GM10847 (cell line): ENCODE data around the gene USP10.

ENCODE experiments used
- POLR2A ChIP-seq: IDR thresholded peaks from 2 replicates; pipeline ENCODE4 v1.6.1; 2011; ENCODE audit not compliant: insufficient read length; ENCODE audit errors: extremely low read depth

USP10 gene

DNA sequence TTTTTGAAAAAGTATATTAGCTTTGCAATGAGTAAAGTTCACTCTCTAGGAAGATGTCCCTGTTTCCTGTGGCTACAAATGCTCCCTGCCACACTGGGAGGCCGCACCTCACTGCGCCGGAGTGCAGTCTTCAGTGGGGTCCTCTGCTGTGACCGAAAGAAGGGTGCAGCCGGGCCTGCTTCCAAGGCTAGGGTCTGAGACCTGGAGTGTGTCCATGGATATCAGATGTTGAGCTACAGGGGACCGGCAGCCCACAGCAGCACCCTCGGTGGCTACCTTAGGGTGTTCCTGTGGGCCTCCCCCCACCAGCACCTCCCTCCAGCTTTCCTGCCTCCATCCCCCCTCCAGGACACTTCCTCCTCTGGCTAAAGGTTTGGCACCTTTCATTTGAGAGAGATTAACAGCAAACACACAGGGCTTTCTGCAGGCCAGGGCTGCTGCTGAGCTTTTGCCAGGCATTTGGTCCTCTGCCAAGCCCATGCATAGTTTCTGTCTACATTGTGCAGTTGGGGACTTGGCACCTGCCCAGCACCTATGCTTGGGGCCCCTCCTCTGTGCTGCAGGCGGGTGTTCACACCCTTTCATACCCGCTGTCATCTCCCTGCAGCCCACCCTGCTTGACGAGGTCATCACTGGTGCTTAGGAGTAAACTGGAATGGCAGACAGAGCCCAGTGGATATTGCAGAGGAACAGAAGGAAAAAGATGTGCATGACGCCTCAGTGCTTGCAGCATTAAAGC, 86.2 kb downstream of the USP10 start:
- no peak for TF ChIP-seq POLR2A

DNA sequence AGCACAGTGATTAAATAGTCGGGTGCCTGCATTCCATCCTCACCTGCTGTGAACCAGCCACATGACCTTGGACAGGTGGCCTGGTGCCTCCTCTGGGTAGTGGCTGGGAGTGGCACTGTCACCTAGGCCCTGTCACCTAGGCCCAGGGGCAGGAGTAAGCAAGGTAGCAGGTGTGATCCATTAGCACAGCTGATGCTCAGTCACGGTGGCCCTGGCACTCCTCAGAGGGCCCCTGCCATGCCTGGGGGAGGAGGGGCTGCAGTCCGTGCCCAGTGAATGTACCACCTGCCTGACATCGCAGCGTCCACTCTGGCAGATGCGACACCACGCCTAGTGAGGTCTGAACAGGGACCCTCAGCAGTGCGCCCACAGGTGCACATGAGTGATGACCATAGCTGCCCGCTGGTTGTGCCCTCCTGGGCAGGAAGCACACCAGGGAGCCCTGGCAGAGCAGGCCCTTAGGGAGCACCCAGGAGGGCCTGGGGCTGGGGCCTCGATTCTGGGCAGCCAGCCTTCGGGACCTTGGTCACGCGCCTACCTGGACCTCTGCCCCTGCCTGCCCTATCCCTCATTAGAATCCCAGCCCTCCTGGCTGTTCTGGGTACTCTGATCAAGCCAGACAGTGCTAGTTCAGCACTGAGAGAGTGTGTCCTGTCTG, 86.9 kb downstream of the USP10 start:
- TF ChIP-seq POLR2A: no peak

DNA sequence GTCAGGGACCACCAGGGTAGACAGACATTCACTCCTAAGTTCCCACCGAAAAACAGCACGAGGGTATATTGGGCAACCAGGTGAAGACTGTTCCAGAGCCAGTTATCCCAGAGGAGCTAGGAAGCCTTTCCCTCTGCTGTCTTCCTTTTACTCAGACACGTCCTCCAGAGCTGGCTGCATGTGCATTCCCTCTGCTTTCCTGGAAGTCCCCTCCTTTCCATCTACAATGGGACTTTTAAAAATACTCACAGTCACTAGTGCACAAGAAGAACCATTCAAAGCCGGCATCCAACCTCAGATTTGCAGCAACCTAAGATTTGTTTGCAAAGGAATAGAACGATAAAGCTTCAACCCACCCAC, 87.4 kb downstream of the USP10 start:
- no peak for TF ChIP-seq POLR2A

DNA sequence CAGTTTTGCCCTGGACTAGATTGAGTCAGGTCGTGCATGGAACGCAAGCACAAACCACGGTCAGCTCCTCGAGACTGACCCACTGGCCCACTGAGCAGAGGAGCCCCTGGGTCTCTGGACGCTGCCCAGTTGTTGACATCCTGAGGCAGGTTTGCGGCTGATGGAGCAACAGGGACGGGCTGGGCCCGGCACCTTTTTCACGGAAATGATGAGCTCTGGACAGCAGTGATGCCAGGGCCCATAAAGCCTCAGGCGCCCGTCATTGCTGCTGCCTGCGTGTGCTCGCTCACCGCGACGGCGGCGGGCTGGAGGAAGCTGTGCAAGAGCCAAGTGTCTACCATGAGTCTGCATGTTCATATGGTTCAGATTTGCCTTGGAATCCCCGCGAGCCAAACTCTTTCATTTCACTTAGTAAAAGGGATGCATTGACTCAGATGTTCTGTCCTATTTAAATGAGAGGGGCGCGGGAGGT, 89.2 kb downstream of the USP10 start:
- no peak for TF ChIP-seq POLR2A

DNA sequence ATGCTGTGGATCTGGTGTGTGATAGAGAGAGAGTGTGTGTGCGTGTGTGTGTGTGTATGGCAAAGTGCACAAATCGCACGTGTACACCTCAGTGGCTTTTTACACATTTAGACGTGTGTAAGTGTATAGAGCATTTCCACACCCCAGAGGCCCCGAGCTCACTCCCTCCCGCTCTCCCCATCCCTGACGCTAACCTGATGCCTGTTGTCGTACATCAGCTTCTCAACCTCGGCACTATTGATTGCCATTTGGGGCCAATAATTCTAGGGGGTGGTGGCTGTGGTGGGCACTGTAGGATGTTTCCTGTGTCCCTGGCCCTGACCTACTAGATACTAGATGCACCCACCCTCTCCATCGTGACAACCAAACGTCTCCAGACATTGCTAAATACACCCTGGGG, 89.6 kb downstream of the USP10 start:
- no peak for TF ChIP-seq POLR2A

DNA sequence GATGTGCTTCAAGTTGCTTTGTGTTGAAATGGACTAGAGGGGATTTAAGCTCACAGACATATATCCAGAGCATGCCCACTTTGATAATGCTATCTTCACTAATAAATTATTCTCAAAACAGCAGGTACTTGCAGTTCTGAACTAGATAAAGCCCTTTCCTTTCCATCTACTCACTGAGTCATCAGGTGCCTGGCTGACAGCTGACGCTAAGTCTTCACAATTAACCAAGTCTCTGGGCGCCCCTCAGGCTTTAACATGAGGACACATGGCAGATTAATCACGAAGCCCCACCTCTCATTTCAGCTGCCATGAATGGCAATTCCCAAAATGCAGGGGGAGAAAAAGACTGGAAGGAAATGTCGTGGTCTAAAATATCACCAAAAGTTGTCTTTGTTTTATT, 90.5 kb downstream of the USP10 start:
- TF ChIP-seq POLR2A: no peak

DNA sequence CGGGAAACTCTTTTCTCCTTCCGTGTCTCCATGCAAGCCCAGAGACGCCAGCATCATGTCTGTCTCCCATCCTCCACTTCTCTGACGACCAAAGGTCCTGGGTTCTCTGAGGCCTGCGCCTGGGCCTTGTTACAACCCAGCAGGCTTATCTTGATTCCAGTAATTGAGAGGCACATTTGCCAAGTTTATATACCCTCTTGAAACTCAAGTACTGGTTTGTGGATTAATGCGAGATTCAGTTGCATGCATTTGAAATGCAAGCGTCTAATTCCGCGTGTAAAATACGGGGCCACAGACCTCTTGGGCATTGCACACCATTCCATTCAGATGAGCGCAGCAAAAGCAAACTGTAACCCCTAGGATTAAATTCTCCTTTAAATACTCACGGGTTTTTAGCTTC, 91.3 kb downstream of the USP10 start:
- TF ChIP-seq POLR2A: no peak

DNA sequence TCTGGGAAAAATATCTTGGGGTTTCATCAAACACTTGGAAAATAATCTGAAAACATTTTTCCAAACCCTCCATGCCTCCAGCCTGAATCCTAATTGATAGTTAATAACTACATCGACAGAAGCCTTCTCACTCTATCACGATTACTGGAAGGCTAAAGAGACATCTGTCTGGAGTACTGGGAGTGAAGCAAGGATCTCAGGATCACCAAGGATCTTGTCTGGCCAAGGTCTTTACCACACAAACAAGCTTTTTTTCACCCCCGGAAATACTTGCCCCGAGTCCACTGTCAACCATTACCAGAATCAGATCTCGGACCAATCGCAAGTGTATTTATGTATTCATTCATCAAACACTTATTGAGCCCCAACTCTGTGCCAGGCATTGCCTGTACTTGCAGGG, 91.7 kb downstream of the USP10 start:
- no peak for TF ChIP-seq POLR2A

DNA sequence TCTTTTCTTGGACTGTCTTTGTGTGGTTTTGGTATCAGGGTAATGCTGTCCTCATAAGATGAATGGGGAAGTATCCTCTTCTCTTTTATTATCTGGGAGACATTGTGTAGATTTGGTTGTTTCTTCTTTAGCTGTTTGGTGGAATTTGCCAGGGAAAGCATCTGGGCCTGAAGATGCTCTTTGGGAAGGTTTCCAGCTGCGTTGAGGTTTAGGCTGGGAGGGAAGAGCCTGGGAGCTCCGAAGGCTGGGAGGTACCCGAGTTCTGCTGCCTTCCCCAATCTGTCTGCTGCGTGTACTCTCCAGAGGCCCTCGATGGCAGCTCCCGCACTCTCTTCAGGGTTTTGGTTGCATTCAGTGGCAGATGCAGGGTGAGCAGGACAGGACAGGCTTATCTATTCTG, 94.4 kb downstream of the USP10 start:
- TF ChIP-seq POLR2A: no peak

DNA sequence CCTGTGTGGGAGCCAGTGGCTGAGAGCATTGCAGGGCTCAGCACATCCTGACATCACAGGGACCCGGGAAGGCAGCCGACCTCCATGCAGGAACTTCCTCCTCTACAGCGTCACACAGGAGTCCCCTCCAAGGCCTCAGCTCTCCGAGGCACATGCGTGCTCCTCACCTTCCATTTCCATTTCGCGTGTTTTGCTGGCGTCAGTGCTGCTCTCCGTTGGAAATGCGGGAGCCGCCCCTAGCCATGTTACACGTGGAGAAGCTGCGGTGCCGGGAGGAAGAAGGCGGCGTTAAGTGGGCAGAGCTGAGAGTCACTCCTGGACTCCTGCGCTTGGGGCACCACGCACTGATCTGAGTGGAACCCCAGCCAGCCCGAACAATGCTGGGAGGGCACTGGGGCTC, 94.8 kb downstream of the USP10 start:
- TF ChIP-seq POLR2A: no peak

DNA sequence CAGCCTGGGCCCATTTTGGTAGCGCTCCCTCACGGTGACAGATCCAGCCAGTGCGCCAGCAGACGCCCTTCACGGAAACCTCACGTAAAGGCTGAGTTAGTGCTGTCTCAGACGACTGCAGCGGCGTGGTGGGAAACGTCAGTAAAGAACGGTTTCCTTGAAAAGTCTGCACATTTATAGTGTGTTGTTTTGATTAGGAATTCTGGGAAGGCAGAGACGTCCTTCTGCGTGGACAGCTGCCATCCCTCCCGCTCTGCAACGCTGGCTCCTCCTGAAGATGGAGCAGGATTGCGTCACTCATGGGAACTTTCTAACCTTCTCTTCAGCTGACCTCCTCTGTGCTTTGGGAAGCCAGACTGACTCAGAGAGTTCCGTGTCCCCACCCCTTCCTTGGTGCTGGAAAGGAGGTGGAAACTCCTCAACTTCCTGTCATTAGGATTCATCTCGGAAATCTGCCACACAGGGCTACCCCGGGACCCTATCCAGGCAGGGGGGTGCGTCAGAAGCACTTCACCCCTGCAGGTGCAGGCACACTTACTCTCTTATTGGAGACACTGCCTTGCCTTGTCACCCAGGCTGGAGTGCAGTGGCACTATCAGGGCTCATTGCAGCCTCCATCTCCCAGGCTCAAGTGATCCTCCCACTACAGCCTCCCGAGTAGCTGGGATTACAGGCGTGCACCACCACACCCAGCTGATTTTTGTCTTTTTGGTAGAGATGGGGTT, 95.7 kb downstream of the USP10 start:
- no peak for TF ChIP-seq POLR2A

DNA sequence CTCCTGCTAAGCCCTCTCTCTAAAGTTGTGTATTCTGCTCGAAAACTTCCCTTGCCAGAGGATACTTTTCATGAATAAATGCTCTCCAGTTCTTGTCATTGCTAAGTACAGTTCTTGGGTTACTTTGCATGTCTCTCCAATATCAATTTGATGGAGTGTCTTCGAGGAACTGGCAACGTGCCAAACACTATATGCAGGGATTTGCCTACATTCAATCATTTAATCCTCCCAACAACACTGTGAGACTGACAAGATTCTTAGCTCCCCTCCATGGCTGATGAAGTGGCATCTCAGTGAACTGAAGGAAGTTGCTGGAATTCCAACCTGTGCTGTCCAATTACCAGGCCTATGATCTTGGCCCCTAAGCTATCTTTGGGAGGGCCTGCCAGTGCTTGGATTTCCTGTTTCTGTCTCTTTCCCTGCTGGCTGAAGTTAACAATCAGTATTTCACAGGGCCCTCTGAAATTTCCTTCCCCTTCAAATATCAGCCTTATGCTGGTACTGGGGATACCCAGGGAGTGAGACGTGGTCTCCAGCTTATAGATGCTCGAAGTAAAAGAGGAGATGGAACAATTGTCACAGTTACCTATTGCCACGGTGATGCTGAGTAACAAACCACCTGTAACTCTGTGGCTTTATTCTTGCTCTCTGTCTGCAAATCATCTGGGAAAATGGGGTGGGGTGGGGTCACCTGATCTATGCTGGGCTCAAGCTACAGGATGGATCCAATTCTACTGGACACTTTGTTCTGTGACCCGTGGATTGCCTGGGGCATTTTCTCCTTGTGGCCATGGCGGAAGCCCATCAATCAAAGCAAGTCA, 100.6 kb downstream of the USP10 start:
- TF ChIP-seq POLR2A: no peak

DNA sequence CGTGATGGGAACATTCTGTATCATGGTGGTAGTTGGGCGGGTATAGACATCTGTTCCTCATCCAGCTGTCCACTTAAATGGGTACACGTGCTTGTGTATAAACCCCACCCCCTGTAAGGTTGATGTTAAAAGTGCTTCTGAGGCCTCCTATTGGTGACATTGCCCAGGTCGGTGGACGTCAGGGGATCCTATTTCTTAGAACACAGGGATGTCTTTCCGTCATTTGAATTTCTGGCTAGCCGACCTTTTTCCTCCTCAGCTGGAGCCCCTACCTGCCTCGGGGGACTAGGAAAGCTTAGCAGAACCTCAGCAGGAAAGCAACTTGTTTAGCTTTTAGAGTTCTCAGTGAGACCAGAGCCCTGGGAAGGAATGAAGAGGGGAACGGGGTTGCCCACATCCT, 103.3 kb downstream of the USP10 start:
- TF ChIP-seq POLR2A: no peak

DNA sequence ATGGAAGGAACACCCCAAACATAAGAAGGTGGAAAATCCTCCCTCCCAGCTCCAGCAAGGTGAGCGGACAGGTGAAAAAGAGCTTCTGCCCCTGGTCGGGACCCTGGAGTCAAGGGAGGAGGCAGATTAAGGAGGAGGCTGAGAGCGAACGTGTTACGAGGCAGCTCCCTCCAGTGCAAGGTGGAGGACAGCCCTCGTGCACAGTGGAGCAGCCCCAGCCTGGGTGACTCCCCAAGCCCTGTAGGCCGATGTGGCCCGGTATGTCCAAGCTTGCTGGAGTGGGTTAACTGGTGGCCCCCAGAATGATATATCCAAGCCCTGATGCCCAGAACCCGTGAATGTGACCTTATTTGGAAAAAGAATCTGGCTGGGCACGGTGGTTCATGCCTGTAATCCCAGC, 104.5 kb downstream of the USP10 start:
- TF ChIP-seq POLR2A: no peak

DNA sequence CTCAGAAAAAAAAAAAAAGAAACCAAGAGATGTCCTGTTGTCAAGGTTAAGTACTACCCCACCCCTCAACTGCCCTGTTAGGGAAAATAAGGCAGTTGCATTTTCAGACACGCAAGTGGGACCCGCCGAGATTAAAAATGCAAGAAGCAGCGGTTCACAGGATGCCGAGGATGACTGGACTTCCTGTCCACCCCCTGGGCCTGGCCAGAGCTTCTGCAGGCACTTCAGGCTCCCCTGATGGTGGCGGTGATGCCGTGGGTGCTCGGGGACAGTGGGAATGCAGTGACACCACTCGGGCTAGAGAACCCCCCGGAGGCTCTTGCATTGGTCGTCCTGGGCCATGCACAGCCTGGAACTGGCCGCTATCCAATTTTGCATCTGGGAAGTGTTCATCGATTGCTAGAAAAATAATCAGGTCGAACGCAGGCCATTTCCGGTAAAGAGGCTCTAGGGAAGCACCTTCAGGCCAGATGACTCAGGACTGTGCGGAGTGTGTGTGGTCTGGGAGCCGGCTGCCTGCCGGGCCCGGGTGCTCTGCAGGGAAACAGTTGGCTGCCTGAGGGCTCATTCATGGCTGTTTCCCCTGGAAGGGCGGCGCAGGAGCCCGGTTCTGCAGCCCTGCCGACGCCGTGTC, 106.6 kb downstream of the USP10 start:
- no peak for TF ChIP-seq POLR2A
